HG03135 (cell line): ENCODE data around the gene GDPD1.
"Not testable (repeated sequence)": the region's sequence is repeated elsewhere in the genome, so short reads cannot be mapped to it uniquely, and the experiment has no call there.

Source experiments
- ATAC-seq: cut with Tn5 transposase; IDR thresholded peaks from one replicate; pipeline ENCODE4 v1.9.1; 2021; ENCODE audit warnings: mild to moderate bottlenecking, moderate library complexity; ENCODE audit not compliant: unreplicated experiment

GDPD1 gene

DNA sequence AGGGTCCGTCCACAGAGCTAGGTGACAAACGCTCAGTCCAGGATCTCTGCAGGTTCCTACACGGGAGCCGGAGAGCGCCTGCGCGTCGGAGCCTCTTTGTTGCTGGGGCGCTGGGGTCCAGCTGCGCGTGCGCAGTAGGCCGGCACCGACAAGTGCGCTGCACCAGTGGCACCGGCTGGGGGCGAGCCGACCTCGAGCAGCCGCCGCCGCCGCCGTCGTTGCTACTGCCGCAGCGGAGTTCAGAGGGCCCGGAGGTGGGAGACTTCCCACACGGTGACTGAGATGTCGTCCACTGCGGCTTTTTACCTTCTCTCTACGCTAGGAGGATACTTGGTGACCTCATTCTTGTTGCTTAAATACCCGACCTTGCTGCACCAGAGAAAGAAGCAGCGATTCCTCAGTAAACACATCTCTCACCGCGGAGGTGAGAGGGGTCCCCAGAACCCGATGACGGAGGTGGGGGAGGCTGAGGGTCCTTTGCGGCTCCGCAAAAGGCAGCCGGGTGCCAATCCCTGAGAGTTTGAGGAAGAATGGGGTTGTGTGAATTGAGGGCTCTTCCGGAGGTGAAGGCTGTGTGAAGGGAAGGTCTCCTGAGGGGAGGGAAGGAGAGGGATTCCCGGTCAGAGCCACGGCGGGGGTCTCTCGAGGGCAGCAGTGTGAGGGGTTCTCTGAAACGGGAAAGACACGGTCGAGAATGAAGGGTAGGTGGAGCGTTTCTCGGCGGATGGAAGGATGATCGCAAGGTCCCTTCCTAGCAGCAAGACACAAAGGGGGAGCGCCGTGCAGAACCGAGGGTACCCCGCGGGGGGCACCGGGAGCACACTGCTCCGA lies at the start of gene GDPD1:
Gene GDPD1, plus strand, starts transcription at position 184 of the 831 bp plus-strand sequence. Its CDS starts 99 bp downstream, at position 283.
- peak; percentile 93 for ATAC-seq

DNA sequence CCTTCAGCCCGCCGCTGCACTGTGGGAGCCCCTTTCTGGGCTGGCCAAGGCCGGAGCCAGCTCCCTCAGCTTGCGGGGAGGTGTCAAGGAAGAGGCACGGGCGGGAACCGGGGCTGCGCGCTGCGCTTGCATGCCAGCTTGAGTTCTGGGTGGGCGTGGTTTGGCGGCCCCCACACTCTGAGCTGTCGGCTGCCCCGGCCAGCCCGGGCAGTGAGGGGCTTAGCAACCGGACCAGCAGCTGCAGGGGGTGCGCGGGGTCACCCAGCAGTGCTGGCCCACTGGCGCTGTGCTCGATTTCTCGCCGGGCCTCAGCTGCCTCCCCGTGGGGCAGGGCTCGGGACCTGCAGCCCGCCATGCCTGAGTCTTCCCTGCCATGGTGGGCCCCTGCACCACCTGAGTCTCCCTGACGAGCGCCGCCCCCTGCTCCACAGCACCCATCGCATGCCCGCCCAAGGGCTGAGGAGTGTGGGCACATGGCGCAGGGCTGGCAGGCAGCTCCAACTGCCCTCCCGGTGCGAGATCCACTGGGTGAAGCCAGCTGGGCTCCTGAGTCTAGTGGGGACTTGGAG lies 47.8 kb upstream of the GDPD1 start:
- ATAC-seq = no peak

DNA sequence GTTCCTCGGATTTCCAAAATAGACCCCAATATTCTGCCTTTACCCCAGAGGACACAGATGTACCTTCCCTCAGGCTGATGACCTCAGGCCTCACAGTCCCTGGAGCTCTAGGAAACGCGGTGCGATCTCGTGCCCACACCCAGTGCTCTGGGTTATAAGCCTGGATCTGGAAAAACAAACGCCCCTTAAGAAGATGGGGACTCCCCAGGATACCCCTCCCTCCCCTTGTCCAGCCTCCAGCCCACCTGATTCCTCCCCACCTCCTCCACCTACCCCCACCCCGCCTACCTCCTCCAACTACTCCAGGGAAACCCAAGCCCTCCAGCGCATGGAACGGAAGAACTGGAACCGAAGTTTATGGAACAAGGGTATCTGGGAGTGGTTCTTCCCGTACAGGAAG lies 45.6 kb upstream of the GDPD1 start:
- no peak for ATAC-seq

DNA sequence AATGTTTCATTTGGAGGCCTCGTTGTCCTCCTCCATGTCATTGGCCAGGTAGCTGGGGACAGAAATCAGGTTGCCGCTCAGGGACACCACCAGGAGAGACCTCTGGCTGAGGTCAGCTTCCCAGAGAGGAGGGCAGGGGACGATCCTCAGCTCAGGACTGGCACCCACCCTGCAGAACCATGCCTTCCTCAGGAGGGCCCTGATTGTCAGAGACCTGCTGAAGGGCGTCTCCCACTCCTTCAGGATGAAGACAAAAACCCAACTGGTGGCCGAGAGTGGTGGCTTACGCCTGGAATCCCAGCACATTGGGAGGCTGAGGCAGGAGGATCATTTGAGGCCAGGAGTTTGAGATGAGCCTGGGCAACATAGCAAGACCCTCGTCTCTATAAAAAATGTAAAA lies 45.2 kb upstream of the GDPD1 start:
- no peak for ATAC-seq

DNA sequence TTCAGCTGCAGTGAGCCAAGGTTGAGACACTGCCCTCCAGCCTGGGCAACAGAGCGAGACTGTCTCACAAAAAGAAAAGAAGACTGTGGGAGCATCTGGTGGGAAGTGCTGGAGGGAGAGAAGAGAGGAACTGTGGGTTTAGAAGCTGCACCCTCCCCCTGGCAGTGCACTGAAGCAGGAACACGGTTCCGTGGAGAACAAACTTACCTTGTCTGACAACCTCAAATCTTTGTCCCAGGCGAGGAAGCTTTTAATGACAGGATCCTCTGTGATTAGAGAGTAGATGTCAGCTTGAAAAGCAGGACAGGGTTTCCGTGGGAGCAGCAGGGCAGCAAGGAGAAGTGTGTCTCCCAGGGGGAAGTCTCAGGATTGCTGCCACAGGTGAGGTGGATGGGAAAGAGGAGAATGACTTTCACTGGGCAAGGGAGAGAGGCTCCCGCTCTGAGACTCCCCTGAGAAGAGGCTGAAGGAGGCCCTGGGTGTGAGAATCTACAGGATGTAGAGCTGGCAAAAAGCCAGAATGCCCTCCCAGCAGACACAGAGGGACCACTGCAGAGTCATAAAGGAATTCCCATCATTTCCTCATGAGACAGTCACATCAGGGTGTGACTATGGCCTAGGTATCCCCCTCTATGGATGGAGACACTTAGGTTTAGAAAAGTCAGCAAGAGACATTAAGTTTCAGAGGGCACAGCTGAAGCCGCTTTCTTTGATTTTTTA lies 41.9 kb upstream of the GDPD1 start:
- no peak for ATAC-seq

DNA sequence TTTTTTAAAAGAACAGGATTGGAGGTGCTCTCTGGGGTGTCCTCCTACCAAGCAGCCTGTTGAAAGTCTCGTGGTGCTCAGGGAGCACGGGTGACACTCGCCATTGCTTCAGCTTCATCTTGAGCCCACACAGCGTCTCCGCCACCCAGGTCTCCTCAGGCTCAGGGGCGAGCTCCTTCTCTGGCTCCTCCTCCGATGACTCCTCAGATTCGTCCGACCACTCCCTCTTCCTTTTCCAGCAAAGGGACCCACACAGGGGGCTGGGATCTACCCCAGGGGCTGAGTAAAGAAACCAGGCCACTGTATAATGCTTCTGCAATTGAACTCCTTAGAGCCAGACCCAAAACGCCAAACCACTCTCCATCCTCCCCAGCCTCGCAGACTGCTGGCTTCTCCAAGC lies 40.7 kb upstream of the GDPD1 start:
- ATAC-seq = not testable (repeated sequence)

DNA sequence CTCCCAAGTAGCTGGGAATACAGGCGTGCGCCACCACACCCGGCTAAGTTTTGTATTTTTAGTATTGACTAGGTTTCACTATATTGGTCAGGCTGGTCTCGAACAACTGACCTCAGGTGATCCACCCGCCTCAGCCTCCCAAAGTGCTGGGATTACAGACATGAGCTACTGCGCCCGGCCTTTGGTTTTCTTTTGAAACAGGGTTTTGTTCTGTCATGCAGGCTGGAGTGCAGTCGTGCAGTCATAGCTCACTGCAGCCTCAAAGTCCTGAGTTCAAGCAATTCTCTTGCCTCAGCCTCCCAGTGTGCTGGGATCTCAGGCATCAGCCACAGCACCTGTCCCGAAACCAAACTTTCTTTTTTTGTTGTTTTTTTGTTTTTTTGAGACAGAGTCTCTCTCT lies 39.7 kb upstream of the GDPD1 start:
- no peak for ATAC-seq

DNA sequence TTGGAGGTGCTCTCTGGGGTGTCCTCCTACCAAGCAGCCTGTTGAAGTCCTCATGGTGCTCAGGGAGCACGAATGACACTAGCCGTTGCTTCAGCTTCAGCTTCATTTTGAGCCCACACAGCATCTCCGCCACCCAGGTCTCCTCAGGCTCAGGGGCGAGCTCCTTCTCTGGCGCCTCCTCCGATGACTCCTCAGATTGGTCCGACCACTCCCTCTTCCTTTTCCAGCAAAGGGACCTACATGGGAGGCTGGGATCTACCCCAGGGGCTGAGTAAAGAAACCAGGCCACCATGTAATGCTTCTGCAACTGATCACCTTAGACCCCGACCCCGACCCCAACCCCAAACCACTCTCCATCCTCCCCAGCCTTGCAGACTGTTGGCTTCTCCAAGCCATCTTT lies 38.8 kb upstream of the GDPD1 start:
- ATAC-seq = no peak

DNA sequence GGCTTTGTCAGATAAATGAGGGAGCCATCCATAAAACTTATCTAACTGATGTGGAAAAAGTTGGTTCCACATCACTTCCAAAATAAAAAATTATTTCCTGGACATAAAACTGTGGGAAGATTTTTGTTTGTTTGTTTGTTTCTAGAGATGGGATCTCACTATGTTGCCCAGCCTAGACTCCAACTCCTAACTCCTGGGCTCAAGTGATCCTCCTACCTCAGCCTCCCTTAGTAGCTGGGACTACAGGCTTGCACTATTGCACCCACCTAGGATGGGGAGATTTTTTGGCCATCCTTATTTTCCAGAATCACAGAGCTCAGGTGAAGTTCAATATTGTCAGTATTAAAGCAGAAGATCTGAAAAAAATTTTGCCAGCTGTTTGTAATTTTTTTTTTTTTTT lies 34.3 kb upstream of the GDPD1 start:
- no peak for ATAC-seq

DNA sequence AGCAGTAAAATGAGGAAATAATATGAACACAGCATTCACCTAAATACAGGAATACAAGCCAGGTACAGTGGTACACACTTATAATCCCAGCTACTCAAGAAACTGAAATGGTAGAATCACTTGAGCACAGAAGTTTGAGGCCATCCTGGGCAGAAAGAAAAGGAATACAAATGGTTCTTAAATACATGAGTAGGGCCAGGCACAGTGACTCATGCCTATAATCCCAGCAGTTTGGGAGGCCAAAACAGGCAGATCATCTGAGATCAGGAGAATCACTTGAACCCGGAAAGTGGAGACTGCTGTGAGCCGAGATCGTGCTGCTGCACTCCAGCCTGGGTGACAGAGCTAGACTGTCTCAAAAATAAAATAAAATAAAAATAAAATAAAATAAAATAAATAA lies 33.5 kb upstream of the GDPD1 start:
- ATAC-seq = no peak

DNA sequence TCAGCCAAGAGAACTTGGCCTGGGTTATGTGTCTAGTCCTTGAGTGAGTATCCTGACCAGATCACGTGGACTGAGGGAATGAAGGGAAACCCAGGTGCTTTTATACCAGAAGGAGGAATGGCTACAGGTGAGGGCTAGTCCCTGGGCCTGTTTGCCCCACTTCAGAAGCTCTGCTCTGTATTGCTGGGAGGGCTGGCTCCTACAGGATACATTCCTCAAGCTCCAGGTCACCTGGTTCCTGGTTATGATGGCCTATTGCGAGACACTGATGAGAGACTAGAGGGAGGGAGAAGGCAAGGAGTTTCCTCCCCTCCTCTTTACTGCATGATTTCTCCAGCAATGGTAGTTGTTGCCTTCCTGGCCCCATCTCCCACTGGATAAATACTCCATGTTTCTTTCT lies 29.5 kb upstream of the GDPD1 start:
- ATAC-seq = no peak

DNA sequence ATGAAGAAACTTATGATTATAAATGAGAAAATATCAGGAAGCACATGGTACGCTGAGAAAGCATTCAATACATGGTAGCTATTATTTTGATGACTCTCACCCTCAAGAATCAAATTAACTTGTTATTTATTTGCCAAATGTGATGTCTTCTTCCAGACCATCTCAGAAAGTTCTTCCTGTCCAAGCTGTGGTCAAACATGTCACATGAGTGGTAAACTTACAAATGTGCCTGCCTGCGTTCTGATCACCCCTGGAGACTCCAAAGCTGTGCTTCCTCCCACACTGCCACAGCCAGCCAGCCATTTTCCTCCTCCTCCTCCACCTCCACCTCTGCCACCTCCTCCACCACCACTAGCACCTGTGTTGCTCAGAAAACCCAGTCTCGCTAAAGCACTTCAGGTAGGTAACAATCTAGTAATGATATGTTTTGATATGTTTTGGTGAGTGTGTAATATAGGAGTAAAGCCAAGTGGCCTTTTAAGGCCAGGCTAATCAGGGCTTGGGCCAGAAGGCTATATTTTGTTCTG lies 26.9 kb upstream of the GDPD1 start:
- no peak for ATAC-seq

DNA sequence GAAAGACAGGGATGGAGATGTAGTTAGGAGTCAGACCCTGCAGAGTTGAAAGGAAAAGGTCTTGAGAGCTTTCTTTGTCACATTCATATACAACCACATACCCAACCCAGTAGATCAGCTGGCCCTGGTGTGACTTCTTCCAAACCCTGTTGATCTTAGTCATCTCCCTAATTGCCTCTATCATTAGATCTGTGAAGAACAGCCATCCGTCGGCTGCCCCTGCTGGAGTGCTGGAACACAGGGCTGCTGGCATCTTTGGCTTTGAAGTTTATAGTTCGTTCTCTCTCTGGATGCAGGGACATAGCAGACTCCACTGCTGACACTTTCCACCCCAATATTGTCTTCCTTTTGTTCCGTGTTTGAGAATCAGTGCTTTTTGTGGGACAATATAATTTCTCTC lies 20.9 kb upstream of the GDPD1 start:
- no peak for ATAC-seq

DNA sequence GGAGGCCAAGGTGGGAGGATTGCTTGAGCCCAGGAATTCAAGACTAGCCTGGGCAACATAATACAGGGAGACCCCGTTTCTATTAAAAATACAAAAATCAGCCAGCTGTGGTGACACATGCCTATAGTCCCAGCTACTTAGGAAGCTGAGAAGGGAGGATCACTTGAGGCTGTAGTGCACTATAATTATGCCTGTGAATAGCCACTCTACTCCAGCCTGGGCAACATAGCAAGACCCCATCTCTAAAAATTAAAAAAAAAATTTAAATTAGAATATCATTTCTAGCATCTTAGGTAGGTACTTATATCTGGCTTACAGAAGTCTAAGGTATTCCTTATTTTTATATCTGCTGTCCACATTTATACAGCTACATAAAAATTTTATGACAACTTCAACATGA lies 18.0 kb upstream of the GDPD1 start:
- ATAC-seq = no peak

DNA sequence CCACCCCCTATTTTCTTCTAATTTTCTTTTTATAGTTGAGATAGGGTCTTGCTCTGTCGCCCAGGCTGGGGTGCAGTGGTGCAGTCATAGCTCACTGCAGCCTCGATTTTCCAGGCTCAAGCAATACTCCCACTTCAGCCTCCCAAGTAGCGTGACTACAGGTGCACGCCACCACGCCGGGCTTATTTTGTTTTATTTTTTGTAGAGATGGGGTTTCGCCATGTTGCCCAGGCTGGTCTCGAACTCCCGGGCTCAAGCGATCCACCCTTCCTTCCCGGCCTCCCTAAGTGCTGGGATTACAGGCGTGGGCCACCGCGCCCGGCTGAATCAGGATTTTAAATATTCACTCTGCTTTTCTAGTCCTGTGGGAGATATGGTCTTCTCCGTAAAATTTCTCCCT lies 941 bp upstream of the GDPD1 start:
- ATAC-seq = no peak

DNA sequence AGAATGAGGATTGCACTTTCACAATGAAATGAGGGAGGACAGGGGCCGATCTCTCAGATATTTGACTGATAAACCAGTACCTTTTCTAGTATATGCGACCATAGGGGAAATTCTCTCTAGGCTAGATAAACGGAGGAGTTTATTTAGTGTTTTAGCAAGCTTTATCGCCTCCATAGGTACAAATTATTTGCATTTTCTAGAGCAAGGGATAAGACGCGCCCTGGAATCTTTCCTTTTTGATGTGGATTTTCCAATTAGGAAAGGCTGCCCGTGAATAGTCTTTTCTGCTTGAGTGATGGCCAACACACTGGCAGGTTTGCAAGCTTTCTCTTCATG lies 351 bp upstream of the GDPD1 start:
- ATAC-seq = no peak

DNA sequence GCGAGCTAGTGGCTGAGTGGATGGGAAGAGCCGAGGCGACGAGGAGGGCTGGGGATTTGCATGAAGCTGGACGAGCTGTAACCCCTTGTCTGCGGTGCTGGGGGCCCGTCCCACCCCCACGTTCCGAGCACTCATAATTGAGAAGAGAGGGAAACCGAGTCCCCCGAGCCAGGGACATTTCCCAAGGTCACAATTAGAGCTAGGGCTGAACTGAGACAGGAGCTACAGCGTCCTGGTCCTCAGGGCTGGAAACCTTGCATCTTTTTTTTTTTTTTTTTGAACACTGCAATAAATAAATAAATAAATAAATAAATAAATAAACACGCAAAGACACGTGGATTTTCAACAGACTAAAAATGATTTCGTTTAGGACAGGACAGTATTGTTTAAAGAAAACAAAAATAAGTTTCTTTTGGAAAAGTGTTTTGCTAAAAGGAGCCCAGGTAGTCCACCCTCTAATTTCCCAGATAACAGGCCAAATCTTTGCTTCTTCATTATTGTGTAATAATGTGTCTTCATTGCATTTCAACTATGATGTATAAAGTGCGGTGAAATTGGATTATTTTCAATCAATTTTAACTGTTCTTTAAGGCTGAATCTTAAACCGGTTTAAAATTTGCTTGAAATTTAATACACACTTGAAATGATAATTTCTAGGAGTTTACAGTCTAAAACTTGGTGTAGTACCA lies 992 bp downstream of the GDPD1 start:
- ATAC-seq = no peak

DNA sequence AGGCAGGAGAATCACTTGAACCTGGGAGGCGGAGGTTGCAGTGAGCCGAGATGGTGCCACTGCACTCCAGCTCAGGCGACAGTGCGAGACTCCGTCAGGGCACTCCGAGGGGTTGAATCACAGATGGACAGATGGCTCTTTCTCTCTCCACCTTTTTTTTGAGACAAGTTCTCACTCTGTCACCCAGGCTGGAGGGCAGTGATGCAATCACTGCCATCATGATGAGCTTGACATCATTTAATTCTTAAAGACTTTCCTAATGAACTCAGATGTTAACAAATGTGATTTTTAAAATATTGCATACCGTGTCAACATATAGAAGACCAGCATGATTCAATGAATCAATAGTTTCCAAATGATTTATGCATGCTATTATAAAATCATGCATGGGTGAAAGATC lies 3.5 kb downstream of the GDPD1 start:
- ATAC-seq = no peak

DNA sequence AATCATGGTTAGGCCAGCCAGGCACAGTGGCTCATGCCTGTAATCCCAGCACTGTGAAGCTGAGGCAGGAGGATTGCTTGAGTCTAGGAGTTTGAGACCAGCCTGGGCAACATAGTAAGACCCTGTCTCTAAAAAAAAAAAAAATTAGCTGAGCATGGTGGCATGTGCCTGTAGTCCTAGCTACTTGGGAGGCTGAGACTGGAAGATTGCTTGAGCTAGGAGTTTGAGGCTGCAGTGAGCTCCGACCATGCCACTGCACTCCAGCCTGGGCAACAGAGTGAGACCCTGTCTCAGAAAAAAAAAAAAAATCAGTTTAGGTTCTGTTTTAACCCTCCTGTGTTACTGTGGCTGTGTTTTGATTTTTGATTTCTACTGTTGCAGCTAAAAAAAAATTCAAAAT lies 8.3 kb downstream of the GDPD1 start:
- ATAC-seq = not testable (repeated sequence)

DNA sequence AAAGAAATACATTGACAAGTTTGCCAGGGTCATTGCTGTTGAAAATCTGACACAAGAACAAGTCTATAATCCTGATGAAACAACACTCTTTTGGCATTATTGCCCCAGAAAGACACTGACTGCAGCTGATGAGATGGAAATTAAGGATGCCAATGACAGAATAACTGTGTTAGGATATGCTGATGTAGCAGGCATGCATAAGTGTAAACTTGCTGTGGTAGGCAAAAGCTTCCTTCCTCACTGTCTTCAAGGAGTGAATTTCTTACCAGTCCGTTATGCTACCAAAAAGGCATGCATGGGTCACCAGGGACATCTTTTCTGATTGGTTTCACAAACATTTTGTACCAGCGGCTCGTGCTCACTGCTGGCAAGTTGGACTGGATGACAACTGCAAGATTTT lies 10.5 kb downstream of the GDPD1 start:
- ATAC-seq = no peak

DNA sequence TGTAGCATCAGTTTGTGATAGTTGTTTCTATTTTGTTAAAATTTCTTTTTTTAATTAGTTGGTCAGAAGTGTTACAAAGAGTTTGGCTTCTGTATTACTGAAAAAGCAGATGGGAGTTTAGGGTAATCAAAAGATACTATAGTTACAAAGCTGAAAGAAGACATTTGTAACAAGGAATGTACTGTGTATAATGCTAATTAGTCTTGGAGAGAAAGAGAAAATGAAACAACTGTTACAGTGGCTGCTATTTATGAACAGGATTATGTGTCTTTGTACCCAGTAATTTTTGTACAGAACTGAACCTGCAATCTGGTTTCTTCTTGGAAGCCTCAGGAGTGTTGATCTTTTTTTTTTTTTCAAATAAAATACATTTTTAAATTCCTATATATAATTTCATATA lies 14.3 kb downstream of the GDPD1 start:
- no peak for ATAC-seq
